ENCODE measurements around the gene CD4.

Gene CD4

DNA sequence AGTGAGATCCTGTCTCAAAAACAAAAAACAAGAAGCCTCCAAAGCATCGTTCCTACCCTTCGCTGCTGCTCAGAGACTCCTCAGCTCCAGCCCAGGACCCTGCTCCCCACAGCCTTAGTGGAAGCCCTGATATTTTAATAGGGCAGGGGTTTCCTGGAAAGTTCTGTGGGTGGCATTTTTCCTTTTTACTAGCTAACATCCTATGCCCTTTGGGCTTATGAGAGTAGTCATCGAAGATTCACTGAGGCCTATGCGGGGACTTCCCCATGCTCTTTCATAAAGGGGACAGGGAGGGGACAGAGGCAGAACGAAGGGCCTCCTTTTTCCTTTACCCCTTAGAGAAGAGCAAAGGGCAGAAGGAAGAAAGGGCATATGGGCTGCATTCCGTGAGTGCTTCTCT lies 8.8 kb upstream of the CD4 start:
- no peak overlapping the region for H3K4me3 ChIP-seq (ENCODE audit: low read depth, low read length)
- no peaks in the 10 kb centered on the region for H3K9me3 ChIP-seq (ENCODE audit: control insufficient read depth, insufficient read depth, low read depth, low read length)
- no peak overlapping the region for H3K27ac ChIP-seq (ENCODE audit: extremely low read depth, low read depth, low read length)
- H3K36me3 ChIP-seq (ENCODE audit: control insufficient read depth in 2 of 2, insufficient read depth in 1 of 2, low read length in 2 of 2): no peaks in the 10 kb centered on the region
- ChIA-PET CTCF (interaction anchor here (0.7 to 8.3 kb wide), 10 partner anchors 9 to 128 kb away, joined by 3 to 71 read pairs (median 4); partner anchors contain the start of genes CD4, MLF2, PTMS and USP5), POLR2A (interaction anchor here (0.6 to 1.1 kb wide), 3 partner anchors 35 to 91 kb away, joined by 3 to 4 read pairs (median 4); partner anchors contain the start of gene ZNF384)
- H3K4me1 ChIP-seq (ENCODE audit: control insufficient read depth, insufficient read depth, low read length): peaks cover 7% of the 10 kb centered on the region
- TF ChIP-seq KLF16 (tag by site-specific recombination; IDR thresholded peaks at IDR 0.05) (no peak), TSHZ1 (tag by site-specific recombination; IDR thresholded peaks at IDR 0.05; ENCODE audit: borderline replicate concordance) (no peak), OVOL3 (tag by site-specific recombination; IDR thresholded peaks at IDR 0.05) (no peak), GLIS2 (tag by site-specific recombination; IDR thresholded peaks at IDR 0.05) (no peak), ZNF664 (tag by site-specific recombination; IDR thresholded peaks at IDR 0.05) (no peak), OSR2 (tag by site-specific recombination; IDR thresholded peaks at IDR 0.05) (no peak), SP3 (tag by site-specific recombination; IDR thresholded peaks at IDR 0.05) (no peak), ZNF837 (tag by site-specific recombination; IDR thresholded peaks at IDR 0.05) (no peak), ZNF514 (tag by site-specific recombination; IDR thresholded peaks at IDR 0.05) (no peak), ZNF707 (tag by site-specific recombination; IDR thresholded peaks at IDR 0.05) (no peak), KLF1 (tag by site-specific recombination; IDR thresholded peaks at IDR 0.05) (no peak), ZNF132 (tag by site-specific recombination; IDR thresholded peaks at IDR 0.05; ENCODE audit: borderline replicate concordance) (no peak), ZFP3 (tag by site-specific recombination; IDR thresholded peaks at IDR 0.05; ENCODE audit: low read depth) (no peak)

- H3K27ac ChIP-seq (ENCODE audit: extremely low read depth, low read depth, low read length): no peak overlapping the region
- peaks cover 7% of the 10 kb centered on the region for H3K4me1 ChIP-seq (ENCODE audit: control insufficient read depth, insufficient read depth, low read length)
- ChIA-PET POLR2A (interaction anchor here (0.5 to 2.1 kb wide), 3 partner anchors 16 to 46 kb away, joined by 4 to 9 read pairs (median 5); partner anchors contain the start of genes P3H3 and PTMS), CTCF (interaction anchor here (0.8 to 8.3 kb wide), 4 partner anchors 15 to 53 kb away, joined by 3 to 71 read pairs (median 40); partner anchors contain the start of genes MLF2 and PTMS)
- no peaks in the 10 kb centered on the region for H3K9me3 ChIP-seq (ENCODE audit: control insufficient read depth, insufficient read depth, low read depth, low read length)
- TF ChIP-seq YY2 (tag by site-specific recombination; IDR thresholded peaks at IDR 0.05) (no peak), ZFHX2 (tag by site-specific recombination; conservative IDR thresholded peaks at IDR 0.05) (peak; percentile 54)
- no peaks in the 10 kb centered on the region for H3K36me3 ChIP-seq (ENCODE audit: control insufficient read depth in 2 of 2, insufficient read depth in 1 of 2, low read length in 2 of 2)
- no peak overlapping the region for H3K4me3 ChIP-seq (ENCODE audit: low read depth, low read length)
Observed at GRCh38 chr12:6782119-6782518, 7.2 kb upstream of the CD4 start.

DNA sequence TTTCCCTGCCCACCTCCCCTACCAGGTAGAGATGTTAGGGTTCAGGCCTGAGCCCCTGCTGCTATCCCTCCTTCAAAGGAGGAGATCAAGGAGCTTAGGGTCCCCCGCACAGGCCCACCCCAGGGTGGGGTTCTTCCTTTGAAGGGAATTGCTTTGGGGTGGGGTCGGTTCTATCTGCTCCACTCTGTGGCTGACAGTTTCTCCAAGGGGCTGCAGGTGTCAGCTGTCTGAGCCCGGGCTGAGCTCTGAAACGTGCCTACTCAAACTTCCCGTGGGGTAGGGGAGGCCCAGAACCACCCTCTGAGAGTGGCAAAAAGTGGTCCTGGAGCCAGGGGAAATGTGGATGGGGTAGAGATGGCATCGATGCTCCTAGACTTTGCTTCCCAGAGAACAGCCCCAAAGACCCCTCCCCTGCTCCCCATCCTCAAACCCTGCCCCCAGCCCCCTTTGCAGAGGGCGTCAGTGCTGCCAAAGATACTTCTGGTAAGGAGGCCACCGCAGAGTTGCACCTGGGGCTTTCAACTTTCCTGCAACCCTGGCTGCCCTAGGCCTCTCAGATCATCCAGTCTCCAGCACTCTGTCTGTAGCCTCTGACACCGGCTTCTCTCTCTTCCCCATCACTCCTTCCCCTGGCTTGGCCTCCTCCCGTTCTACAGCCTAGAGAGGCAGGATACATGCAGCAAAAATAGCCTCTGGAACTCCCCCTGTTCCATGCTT lies 6.3 kb upstream of the CD4 start:
- Histone ChIP-seq H3K27ac (ENCODE audit: extremely low read depth, low read depth, low read length) (no peak overlapping the region), H3K9me3 (ENCODE audit: control insufficient read depth, insufficient read depth, low read depth, low read length) (no peaks in the 10 kb centered on the region), H3K4me1 (ENCODE audit: control insufficient read depth, insufficient read depth, low read length) (peaks cover 7% of the 10 kb centered on the region), H3K4me3 (ENCODE audit: low read depth, low read length) (no peak overlapping the region), H3K36me3 (ENCODE audit: control insufficient read depth in 2 of 2, insufficient read depth in 1 of 2, low read length in 2 of 2) (no peaks in the 10 kb centered on the region)
- TF ChIP-seq ZNF707 (tag by site-specific recombination; IDR thresholded peaks at IDR 0.05) (no peak), WT1 (tag by site-specific recombination; IDR thresholded peaks at IDR 0.05) (no peak), ZNF146 (tag by site-specific recombination; IDR thresholded peaks at IDR 0.05) (no peak), GLI4 (tag by site-specific recombination; IDR thresholded peaks at IDR 0.05) (no peak), ZFHX2 (tag by site-specific recombination; conservative IDR thresholded peaks at IDR 0.05) (no peak), ZNF138 (tag by site-specific recombination; IDR thresholded peaks at IDR 0.05; ENCODE audit: borderline replicate concordance) (no peak), ZBTB21 (tag by site-specific recombination; IDR thresholded peaks at IDR 0.05) (no peak), ZNF426 (tag by site-specific recombination; IDR thresholded peaks at IDR 0.05) (no peak), GLIS2 (tag by site-specific recombination; IDR thresholded peaks at IDR 0.05) (no peak), ZNF623 (tag by site-specific recombination; IDR thresholded peaks at IDR 0.05) (no peak), SCRT1 (tag by site-specific recombination; IDR thresholded peaks at IDR 0.05; ENCODE audit: borderline replicate concordance) (no peak)
- TF ChIP-seq, protein P1, sequence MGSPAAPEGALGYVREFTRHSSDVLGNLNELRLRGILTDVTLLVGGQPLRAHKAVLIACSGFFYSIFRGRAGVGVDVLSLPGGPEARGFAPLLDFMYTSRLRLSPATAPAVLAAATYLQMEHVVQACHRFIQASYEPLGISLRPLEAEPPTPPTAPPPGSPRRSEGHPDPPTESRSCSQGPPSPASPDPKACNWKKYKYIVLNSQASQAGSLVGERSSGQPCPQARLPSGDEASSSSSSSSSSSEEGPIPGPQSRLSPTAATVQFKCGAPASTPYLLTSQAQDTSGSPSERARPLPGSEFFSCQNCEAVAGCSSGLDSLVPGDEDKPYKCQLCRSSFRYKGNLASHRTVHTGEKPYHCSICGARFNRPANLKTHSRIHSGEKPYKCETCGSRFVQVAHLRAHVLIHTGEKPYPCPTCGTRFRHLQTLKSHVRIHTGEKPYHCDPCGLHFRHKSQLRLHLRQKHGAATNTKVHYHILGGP (tag by site-specific recombination; IDR thresholded peaks at IDR 0.05): no peak
- TF ChIP-seq, protein P2, sequence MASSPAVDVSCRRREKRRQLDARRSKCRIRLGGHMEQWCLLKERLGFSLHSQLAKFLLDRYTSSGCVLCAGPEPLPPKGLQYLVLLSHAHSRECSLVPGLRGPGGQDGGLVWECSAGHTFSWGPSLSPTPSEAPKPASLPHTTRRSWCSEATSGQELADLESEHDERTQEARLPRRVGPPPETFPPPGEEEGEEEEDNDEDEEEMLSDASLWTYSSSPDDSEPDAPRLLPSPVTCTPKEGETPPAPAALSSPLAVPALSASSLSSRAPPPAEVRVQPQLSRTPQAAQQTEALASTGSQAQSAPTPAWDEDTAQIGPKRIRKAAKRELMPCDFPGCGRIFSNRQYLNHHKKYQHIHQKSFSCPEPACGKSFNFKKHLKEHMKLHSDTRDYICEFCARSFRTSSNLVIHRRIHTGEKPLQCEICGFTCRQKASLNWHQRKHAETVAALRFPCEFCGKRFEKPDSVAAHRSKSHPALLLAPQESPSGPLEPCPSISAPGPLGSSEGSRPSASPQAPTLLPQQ (tag by site-specific recombination; IDR thresholded peaks at IDR 0.05): no peak
- POLR2A ChIA-PET: interaction anchor here (0.5 to 2.1 kb wide), 3 partner anchors 17 to 45 kb away, joined by 4 to 9 read pairs (median 5); partner anchors contain the start of genes P3H3 and PTMS
- CTCF ChIA-PET: interaction anchor here (0.6 to 8.3 kb wide), 6 partner anchors 16 to 99 kb away, joined by 3 to 71 read pairs (median 8); partner anchors contain the start of genes MLF2 and PTMS
